ENCODE results near the gene CUL1. TPM values are rescaled to one million over a fixed set of nuclear protein-coding genes. Genes with fewer than 3 reads are reported as not detected.

CUL1 gene
- total and polyA plus RNA-seq, 2 donors (not counting 3 experiments of a cell fraction or from before 2014, with no cell fraction given) = 25.7 to 50.2 TPM

DNA sequence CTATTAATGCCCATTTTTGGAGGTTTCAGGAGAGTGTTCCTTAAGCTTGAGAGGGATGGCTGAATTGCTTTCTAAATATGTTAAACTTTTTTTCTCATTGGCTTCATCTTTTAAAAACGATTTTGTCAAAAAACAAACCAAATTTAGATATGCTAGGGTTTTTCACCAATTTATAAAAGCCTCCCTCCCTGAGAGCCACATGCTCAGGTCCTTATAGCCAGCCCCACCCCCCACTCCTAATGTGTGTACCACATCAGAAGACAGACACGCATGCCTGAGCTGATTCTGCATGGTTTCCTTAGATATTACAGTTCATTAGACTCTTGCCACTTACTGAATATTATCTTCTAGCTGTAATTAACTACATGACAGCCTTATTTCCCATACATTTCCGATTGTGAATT, 2.0 kb downstream of the CUL1 start:
- FAIRE-seq (no peak), DNase-seq (ENCODE audit: low read depth, low spot score) (peak; percentile 34)
- H4K20me1 ChIP-seq (replicated peaks; ENCODE audit: control insufficient read depth, extremely low read depth, insufficient read depth, low read length) = peaks cover 20% of the 10 kb centered on the region
- POLR2A ChIA-PET = no interaction called here
- peaks cover 69% of the 10 kb centered on the region for H3K79me2 ChIP-seq (ENCODE audit: control insufficient read depth, insufficient read depth, low read length)
- H3K4me3 ChIP-seq (replicated peaks in 1 of 3; ENCODE audit: insufficient read depth in 1 of 3, low read depth in 1 of 3, low read length in 3 of 3) = peak overlapping the region; percentile 53 to 99 (median 72)
- H3K9ac ChIP-seq (replicated peaks; ENCODE audit: extremely low read depth, insufficient read depth, low read length) = peak overlapping the region; percentile 95
- no peaks in the 10 kb centered on the region for H3K9me1 ChIP-seq (replicated peaks; ENCODE audit: control insufficient read depth, extremely low read depth, insufficient read depth, low read length)
- H3K4me1 ChIP-seq (ENCODE audit: control insufficient read depth, extremely low read depth, insufficient read depth, low read length) = peaks cover 33% of the 10 kb centered on the region
- dilution Hi-C loops (cut with MboI; ENCODE audit: extremely low pct_ligation_motif_present, low sequenced_read_pairs) (no loop called here), intact Hi-C loops (cut with micrococcal nuclease) (loop anchor here (2.0 kb wide), 2 partner anchors 30 to 72 kb away; no protein-coding TSS in a partner anchor)
- H3K36me3 ChIP-seq (ENCODE audit: control insufficient read depth in 2 of 2, extremely low read depth in 1 of 2, insufficient read depth in 2 of 2, low read length in 2 of 2) = no peaks in the 10 kb centered on the region
- TF ChIP-seq GATA2 (IDR thresholded peaks at IDR 0.05; ENCODE audit: insufficient read depth, insufficient read length, low read depth, low read length) (no peak), MYC (IDR thresholded peaks at IDR 0.05; ENCODE audit: low read depth, low read length) (no peak), POLR2A (IDR thresholded peaks at IDR 0.05; ENCODE audit: low read depth, low read length) (no peak), JUN (IDR thresholded peaks at IDR 0.05; ENCODE audit: borderline replicate concordance, insufficient read depth, insufficient read length, low read depth) (no peak), FOS (IDR thresholded peaks at IDR 0.05; ENCODE audit: borderline replicate concordance, insufficient read depth, low read length) (no peak), EZH2 (IDR thresholded peaks at IDR 0.05; ENCODE audit: borderline replicate concordance, low read depth, low read length, severe bottlenecking) (no peak), POLR2AphosphoS5 (IDR thresholded peaks at IDR 0.05; ENCODE audit: insufficient read depth, low read depth, low read length) (no peak)
- TF ChIP-seq, protein P1, sequence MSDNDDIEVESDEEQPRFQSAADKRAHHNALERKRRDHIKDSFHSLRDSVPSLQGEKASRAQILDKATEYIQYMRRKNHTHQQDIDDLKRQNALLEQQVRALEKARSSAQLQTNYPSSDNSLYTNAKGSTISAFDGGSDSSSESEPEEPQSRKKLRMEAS (IDR thresholded peaks at IDR 0.05; ENCODE audit: insufficient read depth, insufficient read length) = no peak
- TF ChIP-seq, protein P2, sequence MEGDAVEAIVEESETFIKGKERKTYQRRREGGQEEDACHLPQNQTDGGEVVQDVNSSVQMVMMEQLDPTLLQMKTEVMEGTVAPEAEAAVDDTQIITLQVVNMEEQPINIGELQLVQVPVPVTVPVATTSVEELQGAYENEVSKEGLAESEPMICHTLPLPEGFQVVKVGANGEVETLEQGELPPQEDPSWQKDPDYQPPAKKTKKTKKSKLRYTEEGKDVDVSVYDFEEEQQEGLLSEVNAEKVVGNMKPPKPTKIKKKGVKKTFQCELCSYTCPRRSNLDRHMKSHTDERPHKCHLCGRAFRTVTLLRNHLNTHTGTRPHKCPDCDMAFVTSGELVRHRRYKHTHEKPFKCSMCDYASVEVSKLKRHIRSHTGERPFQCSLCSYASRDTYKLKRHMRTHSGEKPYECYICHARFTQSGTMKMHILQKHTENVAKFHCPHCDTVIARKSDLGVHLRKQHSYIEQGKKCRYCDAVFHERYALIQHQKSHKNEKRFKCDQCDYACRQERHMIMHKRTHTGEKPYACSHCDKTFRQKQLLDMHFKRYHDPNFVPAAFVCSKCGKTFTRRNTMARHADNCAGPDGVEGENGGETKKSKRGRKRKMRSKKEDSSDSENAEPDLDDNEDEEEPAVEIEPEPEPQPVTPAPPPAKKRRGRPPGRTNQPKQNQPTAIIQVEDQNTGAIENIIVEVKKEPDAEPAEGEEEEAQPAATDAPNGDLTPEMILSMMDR (IDR thresholded peaks at IDR 0.05; ENCODE audit: extremely low read depth in 1 of 2, insufficient read depth in 1 of 2, low read depth in 1 of 2, low read length in 2 of 2) = no peak
- H2AFZ ChIP-seq (ENCODE audit: low read depth, low read length) = no peak overlapping the region
- H3K9me3 ChIP-seq (replicated peaks; ENCODE audit: control insufficient read depth, insufficient read depth, low read length) = no peaks in the 10 kb centered on the region
- peak overlapping the region; percentile 99 for H3K4me2 ChIP-seq (ENCODE audit: insufficient read depth, low read length)
- H3K27me3 ChIP-seq (ENCODE audit: control insufficient read depth in 2 of 2, insufficient read depth in 2 of 2, low read length in 2 of 2) = no peaks in the 10 kb centered on the region
- CTCF ChIA-PET = no interaction called here
- no peak overlapping the region for H3K27ac ChIP-seq (ENCODE audit: insufficient read depth, low read depth, low read length)
- BruUV-seq (replicated peaks) = no TSS peak
